Measurements from ENCODE around the gene KCNQ1. TPM values are rescaled to one million over a fixed set of nuclear protein-coding genes. Genes with fewer than 3 reads are reported as not detected.

The KCNQ1 gene
- total and polyA plus RNA-seq, 5 experiments from 2014 or later: 8.7 to 25.1 (median 22.9) TPM

DNA sequence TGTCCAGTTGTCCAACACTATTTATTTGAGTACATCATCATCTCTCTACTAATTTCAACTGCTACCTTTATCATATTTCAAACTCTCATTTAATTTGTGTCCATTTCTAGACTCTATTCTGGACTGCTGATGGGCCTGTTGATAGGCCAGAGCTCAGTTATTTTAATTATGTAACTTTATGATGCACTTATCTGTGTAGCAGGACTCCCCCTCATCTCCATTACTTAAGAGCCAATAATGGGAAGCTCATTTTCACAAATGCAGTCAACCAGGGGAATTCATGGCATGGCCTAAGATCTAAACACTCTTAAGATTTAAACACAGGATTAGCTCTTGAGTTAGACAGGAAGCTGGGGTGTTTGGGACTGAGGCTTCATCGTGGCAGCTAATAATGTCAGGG, 233.6 kb downstream of the KCNQ1 start:
- no peak for ATAC-seq
- peaks cover 0 to 24% (median 10%) of the 10 kb centered on the region in 4 donors for H3K4me1 Mint-ChIP-seq
- H3K36me3 Mint-ChIP-seq: peaks cover 0 to 22% (median 3%) of the 10 kb centered on the region in 3 donors
- H3K27me3 Mint-ChIP-seq: no peaks in the 10 kb centered on the region
- POLR2A ChIA-PET: interaction anchor here (0.6 kb wide), 1 partner anchor 278 kb away, joined by 3 read pairs; the partner anchor contains the start of gene TSSC4
- DNase-seq: no peak
- H3K9me3 Mint-ChIP-seq: no peaks in the 10 kb centered on the region
- no peak overlapping the region for H3K4me3 Mint-ChIP-seq
- no peak overlapping the region for H3K27ac Mint-ChIP-seq

DNA sequence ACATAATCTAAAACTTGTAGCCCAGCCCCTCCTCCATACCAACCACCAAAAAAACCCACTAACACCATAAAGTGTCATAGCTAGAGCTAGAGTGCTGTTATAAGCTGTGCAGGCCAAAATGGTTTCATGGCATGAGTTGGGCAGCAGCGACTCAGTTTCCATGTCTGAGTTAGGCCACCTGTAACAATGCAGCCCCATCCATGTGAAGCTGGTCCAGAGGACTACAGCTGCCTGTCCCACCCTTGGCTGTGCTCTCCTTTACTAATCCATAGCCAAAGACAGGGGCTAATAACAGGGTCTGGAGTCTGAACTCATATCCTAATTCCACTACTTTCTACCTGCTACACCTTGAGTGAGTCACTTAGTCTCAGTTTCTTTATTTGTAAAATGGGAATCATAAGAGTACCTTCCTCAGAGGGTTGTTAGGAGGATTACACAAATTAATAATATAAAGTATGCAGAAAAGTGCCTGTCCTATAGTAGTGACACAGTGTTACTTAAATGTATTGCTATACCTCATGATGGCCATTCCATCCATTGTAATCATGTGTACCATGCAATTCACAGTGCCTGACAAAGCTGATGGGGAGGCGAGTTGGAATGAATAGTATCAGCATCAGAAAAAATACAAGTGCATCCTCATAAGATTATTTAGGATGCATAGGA, 234.3 kb downstream of the KCNQ1 start:
- DNase-seq: no peak
- H3K27ac Mint-ChIP-seq: no peak overlapping the region
- H3K9me3 Mint-ChIP-seq: no peaks in the 10 kb centered on the region
- POLR2A ChIA-PET: no interaction called here
- peaks cover 0 to 23% (median 3%) of the 10 kb centered on the region in 3 donors for H3K36me3 Mint-ChIP-seq
- H3K27me3 Mint-ChIP-seq: no peaks in the 10 kb centered on the region
- no peak overlapping the region for H3K4me3 Mint-ChIP-seq
- no peak for ATAC-seq
- peaks cover 0 to 24% (median 10%) of the 10 kb centered on the region in 4 donors for H3K4me1 Mint-ChIP-seq

DNA sequence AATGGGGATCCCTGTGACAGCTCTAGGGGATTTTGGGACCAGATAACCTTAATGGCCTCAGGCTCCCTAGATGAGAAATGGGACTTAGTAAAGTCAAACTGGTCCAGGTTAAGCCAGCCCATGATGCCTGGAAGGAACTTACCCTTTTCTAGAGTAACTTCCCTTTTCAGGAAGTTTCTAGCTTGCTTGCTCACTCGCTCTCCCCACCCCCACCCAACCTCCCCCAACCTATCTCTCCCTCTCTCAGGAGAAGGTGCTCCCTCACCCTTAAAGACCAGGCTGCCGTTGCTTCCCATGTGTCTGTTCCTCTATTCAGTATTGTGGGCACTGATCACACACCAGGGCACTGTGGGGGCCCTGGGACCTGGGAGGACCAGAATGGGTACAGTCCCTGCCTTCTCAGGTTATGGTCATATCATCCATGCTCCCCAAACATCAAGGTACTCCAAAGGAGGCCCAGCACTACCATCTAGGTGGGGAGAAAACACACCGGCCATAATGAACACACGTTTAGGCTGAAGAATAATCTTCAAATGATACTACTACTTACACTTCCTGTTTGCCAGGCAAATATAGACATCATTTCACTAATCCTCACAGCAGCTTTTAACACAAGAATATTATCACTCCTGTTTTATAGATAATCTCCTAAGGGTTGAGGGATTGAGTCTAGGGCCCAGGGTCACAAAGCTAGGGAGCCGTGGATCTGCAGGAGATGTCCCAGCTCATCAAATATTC, 236.8 kb downstream of the KCNQ1 start:
- Mint-ChIP-seq H3K36me3 (peaks cover 0 to 13% (median 0%) of the 10 kb centered on the region in 3 donors), H3K4me1 (peaks cover 0 to 20% (median 10%) of the 10 kb centered on the region in 4 donors), H3K27me3 (no peaks in the 10 kb centered on the region), H3K9me3 (no peaks in the 10 kb centered on the region), H3K4me3 (no peak overlapping the region), H3K27ac (peak overlapping the region in 3 of 10 donors; percentile 3 to 29 (median 18))
- POLR2A ChIA-PET: no interaction called here
- DNase-seq (no peak), ATAC-seq (no peak)

DNA sequence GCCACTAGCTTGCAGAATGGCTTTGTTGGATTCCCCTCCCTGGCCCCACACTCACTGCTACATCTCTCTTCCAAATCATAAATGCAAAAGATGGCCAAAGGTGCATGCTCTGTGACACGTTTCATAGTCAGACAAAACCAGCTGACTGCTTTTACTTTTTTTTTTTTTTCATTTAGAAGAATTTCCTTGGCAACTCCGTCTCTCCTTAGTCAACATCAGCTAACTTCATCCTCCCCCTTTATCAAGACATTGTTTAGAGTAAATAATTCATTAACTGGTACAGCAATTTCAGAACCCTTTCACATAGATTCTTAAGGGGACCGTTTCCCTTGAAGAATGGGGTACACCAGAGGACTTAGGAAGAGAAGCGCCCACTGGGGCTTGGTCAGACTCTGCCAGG, 239.0 kb downstream of the KCNQ1 start:
- DNase-seq (no peak), ATAC-seq (no peak)
- H3K27me3 Mint-ChIP-seq: no peaks in the 10 kb centered on the region
- H3K4me1 Mint-ChIP-seq: peaks cover 0 to 14% (median 7%) of the 10 kb centered on the region in 4 donors
- peak overlapping the region in 1 of 10 donors; percentile 54 for H3K27ac Mint-ChIP-seq
- H3K4me3 Mint-ChIP-seq: no peak overlapping the region
- POLR2A ChIA-PET: no interaction called here
- H3K9me3 Mint-ChIP-seq: no peaks in the 10 kb centered on the region
- H3K36me3 Mint-ChIP-seq: peaks cover 0 to 10% (median 0%) of the 10 kb centered on the region in 3 donors

DNA sequence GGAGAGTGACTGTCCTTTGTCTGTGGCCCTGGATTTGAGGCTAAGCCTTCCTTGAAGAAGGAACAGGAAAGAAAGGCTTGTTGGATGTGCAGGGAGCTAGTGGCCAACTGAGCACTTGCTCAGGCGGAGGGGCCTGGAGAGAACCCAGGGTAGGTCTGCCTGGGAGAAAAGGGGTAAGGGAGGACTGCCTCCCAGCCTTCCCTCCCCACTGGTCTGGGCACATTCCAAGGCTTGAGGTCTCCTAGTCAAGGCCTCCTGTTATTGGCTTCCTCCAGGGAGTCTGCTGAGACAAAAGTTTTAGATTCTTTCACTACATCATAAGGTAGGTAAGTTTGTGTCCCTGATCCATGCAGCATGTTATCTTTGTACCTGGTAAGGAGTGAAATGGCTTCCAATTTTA, 239.8 kb downstream of the KCNQ1 start:
- no peak for ATAC-seq
- POLR2A ChIA-PET: no interaction called here
- DNase-seq: no peak
- H3K4me3 Mint-ChIP-seq: no peak overlapping the region
- H3K9me3 Mint-ChIP-seq: no peaks in the 10 kb centered on the region
- peaks cover 0 to 10% (median 0%) of the 10 kb centered on the region in 3 donors for H3K36me3 Mint-ChIP-seq
- no peaks in the 10 kb centered on the region for H3K27me3 Mint-ChIP-seq
- H3K27ac Mint-ChIP-seq: peak overlapping the region in 1 of 10 donors; percentile 39
- peaks cover 0 to 14% (median 7%) of the 10 kb centered on the region in 4 donors for H3K4me1 Mint-ChIP-seq

DNA sequence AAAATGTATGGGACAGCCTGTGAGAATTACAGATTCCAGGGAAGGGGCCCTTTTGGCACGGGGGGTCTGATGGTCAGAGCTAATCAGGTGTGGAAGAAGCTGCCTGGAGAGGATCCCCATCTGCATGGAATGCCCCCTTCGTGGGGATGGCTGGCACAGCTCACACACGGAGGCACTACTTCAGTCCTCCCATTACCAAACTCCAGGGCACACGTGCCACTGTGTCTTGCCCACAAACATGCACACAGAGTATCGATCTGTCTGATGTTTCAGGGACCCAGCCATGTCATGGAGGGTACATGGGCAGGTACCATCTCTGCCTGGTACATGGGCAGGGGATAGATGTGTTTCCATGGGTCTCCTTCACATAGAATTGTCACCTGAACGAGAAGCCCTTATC, 240.2 kb downstream of the KCNQ1 start:
- peaks cover 0 to 14% (median 7%) of the 10 kb centered on the region in 4 donors for H3K4me1 Mint-ChIP-seq
- H3K36me3 Mint-ChIP-seq: peaks cover 0 to 10% (median 2%) of the 10 kb centered on the region in 3 donors
- POLR2A ChIA-PET: no interaction called here
- no peaks in the 10 kb centered on the region for H3K9me3 Mint-ChIP-seq
- no peaks in the 10 kb centered on the region for H3K27me3 Mint-ChIP-seq
- DNase-seq (no peak), ATAC-seq (no peak)
- H3K4me3 Mint-ChIP-seq: no peak overlapping the region
- peak overlapping the region in 1 of 10 donors; percentile 28 for H3K27ac Mint-ChIP-seq

DNA sequence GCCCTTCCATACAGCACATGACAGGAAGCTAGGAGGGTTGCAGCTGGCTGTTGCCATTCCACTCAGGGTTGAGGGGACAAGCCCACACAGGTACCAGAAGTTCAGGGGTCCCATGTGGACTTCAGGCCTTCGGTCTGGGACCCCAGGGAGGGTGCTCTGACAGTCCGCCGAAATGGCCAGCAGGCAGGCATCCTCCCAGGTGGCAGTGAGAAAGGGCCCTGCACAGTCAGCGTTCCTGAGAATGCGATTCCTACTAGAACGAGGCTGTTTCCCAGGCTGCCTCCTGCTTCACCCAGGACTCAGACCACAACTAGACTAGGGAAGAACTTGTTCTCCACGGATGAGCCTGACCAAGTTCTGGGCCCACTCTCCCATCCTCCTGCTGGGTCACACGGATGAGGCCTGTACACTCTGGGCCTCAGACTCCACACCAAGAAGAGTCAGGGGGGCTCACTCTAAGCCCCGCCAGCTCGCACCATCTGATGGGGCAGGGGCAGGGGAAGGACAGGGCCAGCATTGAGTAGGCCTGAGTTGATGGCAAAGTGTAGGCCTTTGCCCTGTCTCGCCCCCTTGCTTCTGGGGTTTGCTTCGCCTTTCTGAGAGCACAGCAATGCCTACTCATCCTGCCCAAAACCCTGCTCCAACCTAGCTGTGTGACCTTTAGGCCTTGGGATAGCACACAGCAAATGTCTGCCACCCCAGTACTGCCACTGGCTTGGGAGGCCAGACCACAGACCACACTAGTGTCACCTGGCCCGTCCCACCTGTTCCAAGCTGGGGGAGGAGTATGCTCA, 241.0 kb downstream of the KCNQ1 start:
- Mint-ChIP-seq H3K27ac (no peak overlapping the region), H3K27me3 (no peaks in the 10 kb centered on the region), H3K36me3 (peaks cover 0 to 6% (median 3%) of the 10 kb centered on the region in 3 donors), H3K4me3 (no peak overlapping the region), H3K4me1 (peaks cover 0 to 13% (median 6%) of the 10 kb centered on the region in 4 donors), H3K9me3 (no peaks in the 10 kb centered on the region)
- ATAC-seq: no peak
- POLR2A ChIA-PET: no interaction called here
- peak in 1 of 10 donors; percentile 42 for DNase-seq

DNA sequence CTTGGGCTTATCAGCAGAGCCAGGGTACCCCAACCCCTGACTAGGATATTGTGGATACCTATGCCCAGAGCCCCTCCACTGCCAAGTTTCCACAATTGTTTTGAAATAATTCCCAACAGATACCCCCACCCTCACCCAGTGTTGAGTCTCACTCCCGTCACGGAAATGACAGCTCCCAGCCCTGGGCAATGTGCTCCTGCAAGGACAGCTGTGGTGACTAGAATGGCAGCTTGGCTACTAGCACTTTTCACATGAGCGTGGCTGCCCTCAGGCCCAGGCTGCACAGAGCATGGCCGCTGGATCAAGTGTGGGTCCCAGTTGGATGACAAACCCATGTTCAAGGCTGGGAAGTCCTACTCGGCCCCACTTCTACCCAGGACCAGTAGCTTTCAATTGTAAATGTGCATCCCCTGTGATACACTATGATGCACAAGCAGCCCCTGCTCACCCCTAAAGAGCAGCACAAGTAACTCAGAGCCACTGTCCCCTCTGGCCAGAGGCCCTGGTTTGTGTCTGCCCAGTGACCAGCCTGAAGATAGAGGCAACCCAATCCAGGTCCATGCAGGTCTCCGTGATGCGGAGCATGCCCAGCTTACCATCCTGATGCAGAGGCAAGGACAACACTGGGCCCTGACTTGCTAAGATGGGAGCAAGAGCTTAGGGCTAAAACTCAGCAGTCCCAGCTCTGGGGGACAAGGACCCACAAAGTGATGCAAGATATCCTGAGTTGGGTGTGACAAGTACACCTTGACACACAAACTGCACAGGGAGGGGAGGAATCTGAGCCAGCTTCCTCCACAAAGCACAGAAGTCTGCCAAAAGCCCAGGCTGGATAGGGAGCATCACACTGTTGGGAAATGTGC, 241.8 kb downstream of the KCNQ1 start:
- no peak overlapping the region for H3K4me3 Mint-ChIP-seq
- POLR2A ChIA-PET: no interaction called here
- H3K27ac Mint-ChIP-seq: no peak overlapping the region
- DNase-seq (peak in 1 of 10 donors; percentile 45), ATAC-seq (no peak)
- H3K9me3 Mint-ChIP-seq: no peaks in the 10 kb centered on the region
- no peaks in the 10 kb centered on the region for H3K27me3 Mint-ChIP-seq
- peaks cover 0 to 6% (median 3%) of the 10 kb centered on the region in 4 donors for H3K4me1 Mint-ChIP-seq
- H3K36me3 Mint-ChIP-seq: peaks cover 0 to 4% (median 3%) of the 10 kb centered on the region in 3 donors

DNA sequence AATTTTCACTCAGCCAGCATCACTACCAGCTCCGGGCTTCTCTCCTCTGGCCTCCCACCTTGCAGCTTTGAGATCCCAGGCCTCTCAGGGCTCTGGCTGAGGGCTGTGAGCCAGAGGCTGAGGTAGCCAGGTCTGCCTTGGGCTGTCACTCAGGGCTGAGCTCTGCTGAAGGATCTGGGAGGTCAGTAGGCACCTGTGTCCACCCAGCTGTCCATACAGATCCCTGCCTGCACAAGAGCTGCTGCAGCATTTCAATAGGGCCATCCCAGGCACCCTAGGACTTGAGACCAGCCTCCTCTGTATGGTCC, 242.4 kb downstream of the KCNQ1 start:
- H3K27me3 Mint-ChIP-seq: no peaks in the 10 kb centered on the region
- no peaks in the 10 kb centered on the region for H3K9me3 Mint-ChIP-seq
- no peak for ATAC-seq
- H3K4me3 Mint-ChIP-seq: no peak overlapping the region
- DNase-seq: no peak
- H3K27ac Mint-ChIP-seq: no peak overlapping the region
- POLR2A ChIA-PET: no interaction called here
- peaks cover 0 to 8% (median 2%) of the 10 kb centered on the region in 4 donors for H3K4me1 Mint-ChIP-seq
- peaks cover 0 to 4% (median 3%) of the 10 kb centered on the region in 3 donors for H3K36me3 Mint-ChIP-seq

DNA sequence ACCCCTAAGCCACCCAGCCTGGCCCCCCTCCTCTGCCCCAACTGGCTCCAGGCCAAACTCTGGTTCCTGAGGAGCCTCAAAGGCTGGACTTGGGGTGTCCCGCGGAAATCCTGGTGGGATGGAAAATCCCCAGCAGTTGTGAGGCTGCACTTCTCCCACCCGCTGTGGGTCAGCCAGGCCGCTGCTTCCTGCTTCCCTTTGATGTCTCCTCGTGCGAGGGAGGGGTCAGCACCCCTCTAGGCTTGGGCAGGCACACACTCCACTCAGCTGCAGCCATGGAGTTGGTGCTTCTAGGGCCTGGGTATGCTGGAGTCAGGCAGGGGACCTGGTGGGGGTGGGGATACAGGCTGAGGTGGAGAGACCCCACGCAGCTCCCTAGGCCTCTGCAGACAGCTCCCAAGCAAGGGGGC, 243.0 kb downstream of the KCNQ1 start:
- Mint-ChIP-seq H3K36me3 (peaks cover 0 to 4% (median 3%) of the 10 kb centered on the region in 3 donors), H3K9me3 (no peaks in the 10 kb centered on the region), H3K27me3 (no peaks in the 10 kb centered on the region), H3K4me1 (peaks cover 0 to 9% (median 4%) of the 10 kb centered on the region in 4 donors), H3K27ac (no peak overlapping the region), H3K4me3 (no peak overlapping the region)
- POLR2A ChIA-PET: no interaction called here
- ATAC-seq: no peak
- DNase-seq: peak in 1 of 10 donors; percentile 54

DNA sequence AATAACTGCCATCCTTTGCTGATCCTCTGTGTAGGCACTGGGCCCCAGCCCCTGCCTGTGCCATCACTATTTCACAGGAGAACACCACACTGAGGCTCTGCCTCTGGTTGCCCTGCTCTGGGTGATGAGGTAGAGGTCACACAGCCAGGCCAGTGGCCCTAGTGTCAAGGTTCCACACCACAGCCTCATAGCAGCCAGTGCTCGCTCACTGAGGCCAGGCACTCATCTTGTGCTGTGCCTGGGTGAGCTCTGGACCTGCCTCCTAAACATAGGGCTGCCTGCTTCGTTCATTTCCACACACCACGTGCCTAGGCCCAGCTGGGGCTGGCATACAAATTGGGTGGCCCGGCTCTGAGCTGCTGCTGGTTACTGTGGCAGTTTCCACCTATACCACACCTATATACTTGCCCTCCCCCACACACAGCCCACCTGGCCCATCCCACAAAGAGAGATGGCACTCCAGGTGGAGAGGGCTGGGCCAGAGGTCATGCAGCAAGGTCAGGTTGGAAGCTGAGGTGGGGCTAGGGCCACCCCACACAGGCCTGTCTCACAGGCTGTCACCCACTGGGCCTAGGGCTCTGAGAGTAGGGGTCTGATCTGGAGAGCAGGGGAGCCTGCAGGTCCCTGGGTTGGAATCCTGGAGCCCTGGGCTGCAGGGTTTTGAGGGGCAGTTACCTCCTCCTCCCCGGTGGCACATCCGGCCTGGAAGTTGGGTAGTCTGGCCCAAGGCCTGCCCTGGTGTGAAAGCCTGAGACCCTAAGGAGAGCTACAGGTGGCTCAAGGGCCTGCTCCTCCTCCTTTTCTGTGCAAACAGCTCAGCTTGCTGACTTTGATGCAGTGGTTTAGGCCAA, 243.8 kb downstream of the KCNQ1 start:
- no peak overlapping the region for H3K27ac Mint-ChIP-seq
- DNase-seq (peak in 1 of 10 donors; percentile 41), ATAC-seq (no peak)
- H3K4me1 Mint-ChIP-seq: peaks cover 0 to 11% (median 5%) of the 10 kb centered on the region in 4 donors
- H3K27me3 Mint-ChIP-seq: no peaks in the 10 kb centered on the region
- H3K9me3 Mint-ChIP-seq: no peaks in the 10 kb centered on the region
- POLR2A ChIA-PET: no interaction called here
- H3K36me3 Mint-ChIP-seq: peaks cover 0 to 3% (median 2%) of the 10 kb centered on the region in 3 donors
- H3K4me3 Mint-ChIP-seq: no peak overlapping the region

All from naive thymus-derived CD8-positive, alpha-beta T cell (primary cell).